Raji (cell line): Measurements from ENCODE around the gene SPON1.

ENCODE experiments used
- POLR2A ChIP-seq: IDR thresholded peaks from 2 replicates; pipeline ENCODE4 v1.6.1; 2011; ENCODE audit warnings: low read depth, low read length, control low read depth; ENCODE audit not compliant: insufficient read depth

SPON1 gene

DNA sequence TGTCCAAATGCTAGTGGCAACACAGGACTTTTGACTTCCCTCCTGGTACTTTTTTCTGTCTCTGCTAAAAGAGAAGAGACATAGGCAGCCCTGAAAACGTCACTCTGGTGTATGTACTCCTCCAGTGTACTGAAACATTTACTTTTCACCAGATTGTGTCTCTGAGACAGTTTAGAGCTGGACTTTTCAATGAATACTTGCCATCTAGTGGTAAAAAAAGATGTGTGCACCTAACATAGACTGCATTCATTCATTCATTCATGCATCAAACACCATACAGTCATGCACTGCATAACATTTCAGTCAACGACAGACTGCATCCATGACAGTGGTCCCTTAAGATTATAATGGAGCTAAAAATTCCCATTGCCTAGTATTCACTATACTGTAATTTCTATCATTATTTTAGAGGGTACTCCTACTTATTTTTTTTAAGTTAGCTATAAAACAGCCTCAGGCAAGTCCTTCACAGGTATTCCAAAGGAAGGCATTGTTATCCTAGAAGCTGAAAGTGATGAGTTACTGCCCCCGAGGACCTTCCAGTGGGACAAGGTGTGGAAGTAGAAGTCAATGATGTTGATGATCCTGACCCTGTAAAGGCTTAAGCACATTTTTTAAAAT, 186.2 kb downstream of the SPON1 start:
- TF ChIP-seq POLR2A, result no peak

DNA sequence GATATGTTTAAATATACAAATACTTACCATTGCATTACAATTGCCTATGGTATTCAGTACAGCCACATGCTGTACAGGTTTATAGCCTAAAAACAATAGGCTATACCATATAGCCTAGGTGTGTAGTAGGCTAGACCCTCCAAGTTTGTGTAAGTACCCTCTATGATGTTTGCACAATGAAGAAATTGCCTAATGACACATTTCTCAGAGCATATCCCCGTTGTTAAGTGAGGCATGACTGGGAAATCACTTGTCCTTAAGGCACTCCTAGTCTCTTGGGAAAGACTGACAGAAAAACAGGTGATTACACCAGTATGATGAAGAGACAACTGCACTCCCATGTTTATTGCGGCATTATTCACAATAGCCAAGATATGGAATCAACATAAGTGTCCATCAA, 187.2 kb downstream of the SPON1 start:
- no peak for TF ChIP-seq POLR2A

DNA sequence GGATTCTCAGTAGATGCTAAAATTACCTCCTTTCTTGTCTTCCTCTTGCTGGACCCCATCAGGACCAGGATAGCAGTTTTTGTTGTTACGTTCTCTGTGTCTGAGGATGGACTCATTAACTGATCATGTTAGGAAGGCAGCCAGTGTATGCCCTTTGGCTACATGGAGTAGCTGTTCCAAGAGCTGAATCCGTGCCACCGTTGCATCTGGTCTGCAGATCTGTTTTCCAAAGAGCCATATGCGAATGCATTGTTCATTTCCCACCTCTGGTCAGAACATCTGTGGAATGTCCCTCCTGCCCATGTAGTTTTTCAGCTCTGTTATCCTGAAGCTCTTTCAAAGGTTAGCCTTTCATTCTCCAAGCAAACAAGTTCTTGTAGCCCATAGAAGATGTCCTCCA, 188.4 kb downstream of the SPON1 start:
- TF ChIP-seq POLR2A, result no peak

DNA sequence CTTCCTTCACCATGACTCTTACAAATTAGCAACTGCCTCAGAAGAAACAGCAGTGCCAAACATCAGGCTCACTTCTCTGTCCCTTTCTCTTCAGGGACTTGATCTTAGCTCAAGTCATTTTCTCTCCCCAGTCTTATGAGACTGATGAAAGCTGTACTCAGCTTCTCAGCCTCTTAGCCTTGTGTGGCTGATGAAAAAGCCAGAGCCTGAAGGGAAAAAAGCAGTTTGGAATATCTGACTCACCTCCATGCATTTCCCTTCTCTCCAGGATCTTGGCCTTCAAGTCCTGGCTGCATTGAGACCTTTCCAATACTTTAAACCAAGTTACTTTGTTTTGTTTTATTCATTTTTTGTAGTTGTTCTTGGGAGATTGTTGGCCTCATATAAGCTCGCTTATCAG, 195.9 kb downstream of the SPON1 start:
- no peak for TF ChIP-seq POLR2A

DNA sequence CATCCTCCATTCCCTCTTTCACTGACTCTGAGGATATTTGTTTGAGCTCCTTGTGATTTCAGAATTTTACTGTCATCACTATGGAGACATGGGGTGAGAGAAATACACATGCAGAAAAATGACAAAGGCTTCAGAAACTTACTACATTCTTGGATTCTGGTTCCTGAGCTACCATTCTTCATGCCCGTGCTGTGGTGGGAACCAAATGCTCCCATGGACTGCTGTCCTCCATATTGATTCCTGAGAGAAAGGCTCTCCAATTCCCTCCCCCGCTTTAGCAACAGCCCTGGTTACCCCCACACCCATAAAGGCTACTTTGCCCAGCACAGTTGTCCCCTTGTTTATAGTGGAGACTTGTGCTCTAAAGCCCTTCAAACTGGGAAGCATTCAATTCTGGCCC, 201.1 kb downstream of the SPON1 start:
- TF ChIP-seq POLR2A, result no peak

DNA sequence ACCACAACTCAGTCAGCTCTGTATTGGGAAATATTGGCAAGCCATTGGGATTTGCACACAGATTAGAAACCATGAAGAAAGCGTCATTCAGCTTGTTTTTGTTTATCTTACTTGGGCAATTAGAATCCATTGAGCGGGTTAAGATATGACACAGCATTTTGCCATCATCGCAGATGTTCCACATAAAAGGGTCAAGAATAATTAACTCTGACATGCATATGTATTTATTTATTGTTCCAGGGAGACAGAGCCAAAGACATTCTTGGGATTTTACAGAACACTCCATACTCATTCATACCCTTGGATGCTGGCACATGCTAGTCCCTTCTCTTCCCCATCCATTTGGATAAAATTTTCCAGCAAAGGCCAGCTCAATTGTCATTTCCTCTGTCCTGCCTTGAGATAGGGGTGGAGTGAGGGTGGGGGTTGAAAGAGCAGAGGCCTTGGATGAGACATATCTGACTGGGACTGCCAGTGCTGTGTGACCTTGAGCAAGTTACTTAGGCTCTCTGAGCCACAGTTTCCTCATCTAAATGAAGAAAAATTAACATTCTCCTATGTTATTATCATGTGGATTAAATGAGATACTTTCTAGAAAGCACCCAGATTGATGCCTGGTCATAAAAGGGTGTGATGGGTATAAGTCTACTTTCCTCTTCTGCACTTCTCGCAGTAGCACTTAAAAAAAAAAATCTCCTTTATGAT, 216.7 kb downstream of the SPON1 start:
- no peak for TF ChIP-seq POLR2A

DNA sequence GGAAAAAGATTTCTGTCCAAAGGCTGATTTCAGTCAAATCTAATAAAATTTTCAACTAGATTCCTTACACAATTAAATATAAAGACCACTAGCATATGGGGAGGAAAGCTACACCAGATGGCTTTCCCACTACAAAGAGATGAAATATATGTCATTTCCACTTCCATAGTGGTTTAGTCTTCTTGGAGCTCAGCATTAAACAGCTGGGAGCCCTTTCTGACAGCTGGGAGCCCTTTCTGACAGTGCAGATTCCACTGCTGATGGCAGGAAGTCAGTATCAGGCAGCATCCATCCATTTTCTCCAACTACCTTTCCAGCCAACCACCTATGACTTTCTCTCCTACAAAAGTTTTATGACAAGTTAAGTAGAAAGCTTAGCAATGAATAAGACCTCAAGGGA, 218.6 kb downstream of the SPON1 start:
- no peak for TF ChIP-seq POLR2A

DNA sequence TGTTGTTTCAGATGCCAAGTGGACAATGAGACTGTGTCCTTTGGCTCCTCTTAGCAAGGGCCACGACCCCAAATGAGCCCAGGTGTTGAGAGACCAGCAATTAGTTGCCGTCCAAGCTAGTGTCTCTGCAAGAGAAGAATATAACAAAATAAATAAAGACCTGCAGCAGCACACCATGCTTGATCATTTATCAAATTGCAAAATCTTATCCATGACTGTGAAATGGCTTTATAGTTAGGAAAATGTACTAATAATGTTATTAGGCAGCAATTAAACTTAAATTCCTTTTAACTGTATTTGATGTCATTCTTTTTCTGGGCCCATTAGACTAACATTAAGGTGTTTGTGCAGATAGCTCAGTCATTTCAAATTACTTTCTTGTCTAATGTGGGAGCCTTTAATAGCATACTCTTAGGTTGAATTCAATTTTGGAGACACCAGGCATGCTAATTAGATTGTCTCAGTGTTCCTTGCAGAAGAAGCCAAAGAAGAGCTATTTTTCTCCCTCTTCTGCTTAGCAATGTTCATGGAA, 220.4 kb downstream of the SPON1 start:
- no peak for TF ChIP-seq POLR2A

DNA sequence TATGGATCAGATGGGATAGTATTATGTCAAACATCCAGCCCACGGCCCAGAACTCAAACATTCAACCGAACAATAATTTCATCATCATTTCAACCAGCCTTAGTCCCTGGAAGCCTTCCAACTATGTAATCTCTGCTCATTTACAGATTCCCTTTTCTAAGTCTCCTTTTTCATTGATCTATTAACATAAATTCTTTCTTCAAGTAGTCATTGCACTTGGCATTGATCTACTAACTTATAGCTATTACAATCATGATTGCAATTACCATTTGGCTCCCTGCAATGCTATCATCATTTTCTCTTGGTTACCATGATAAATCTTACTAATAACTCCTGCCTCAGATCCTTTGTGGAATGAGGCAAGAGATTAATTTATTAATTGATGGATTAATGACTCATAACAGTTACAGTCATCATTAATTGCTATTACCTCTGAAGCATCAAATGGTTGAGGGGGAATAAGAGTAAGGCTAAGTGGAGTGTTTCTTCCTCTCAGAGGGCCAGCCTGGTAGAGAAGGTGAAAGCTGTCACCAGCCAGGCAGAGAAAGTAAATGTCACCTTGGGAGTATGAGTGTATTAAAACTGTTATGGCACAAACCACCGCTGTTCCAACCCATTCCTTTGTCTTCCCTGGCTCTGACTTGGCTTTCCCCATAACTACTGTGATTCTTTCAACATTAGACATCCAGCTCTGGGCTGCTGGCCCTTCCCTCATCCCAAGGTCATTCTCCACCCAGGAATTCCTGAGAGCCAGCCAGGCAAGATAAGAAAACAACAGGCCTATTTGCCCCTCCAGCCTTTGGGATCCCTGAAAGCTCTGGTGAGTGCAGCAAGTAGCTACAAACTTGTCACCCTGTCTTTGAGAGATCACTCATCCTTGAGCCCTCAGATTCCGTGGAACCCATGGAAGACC, 221.8 kb downstream of the SPON1 start:
- TF ChIP-seq POLR2A, result no peak

DNA sequence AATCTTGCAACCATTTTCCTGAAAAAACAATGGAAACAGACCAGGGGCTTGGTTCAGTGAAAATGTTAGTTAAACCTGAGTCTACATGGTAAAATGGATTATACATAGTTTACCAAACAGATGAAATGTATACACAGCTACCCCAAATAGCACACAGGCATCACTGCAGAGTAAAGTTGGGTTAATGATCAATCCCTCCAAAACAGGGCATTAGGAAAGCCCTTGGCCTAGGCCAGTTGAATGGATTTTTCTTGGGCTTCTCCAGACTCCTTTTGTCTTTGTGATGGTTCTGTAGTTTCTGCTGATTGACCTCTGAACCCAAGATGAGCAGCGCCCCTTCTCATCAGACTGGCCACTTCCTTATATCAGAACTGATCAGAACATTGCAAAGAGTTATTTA, 222.9 kb downstream of the SPON1 start:
- TF ChIP-seq POLR2A, result no peak

DNA sequence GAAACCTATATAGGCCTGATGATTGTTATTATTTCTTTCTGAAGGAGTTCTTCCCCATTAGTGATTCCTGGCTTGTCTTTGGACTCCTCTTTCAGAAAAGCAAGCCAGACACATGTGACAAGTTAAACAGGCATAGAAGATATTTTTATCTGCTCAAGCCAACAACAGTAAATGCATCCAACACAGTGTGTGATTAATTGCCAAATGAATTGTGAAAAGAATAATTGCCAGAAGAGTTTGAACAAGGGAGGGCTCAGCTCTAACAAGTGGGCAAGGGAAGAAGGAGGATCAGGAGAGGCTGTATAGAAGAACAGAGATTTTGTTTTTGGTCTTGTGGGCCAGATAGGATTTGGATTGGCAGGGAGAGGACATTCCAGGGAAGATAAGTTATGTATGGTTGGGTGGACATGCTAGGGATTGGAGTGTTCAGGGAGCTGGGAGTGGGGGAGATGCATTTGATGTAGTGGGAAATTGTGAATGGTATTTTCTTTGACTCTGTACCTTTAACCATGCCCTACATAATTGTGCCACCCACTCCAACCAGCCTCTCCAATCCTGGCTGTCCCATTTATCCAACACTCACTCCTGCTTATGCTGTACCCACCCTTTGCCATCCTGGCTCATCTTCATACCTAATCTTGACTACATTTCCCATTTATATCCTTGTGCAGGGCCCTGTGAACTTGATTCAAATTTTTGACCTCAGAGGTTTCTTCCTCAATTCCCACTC, 223.7 kb downstream of the SPON1 start:
- no peak for TF ChIP-seq POLR2A

DNA sequence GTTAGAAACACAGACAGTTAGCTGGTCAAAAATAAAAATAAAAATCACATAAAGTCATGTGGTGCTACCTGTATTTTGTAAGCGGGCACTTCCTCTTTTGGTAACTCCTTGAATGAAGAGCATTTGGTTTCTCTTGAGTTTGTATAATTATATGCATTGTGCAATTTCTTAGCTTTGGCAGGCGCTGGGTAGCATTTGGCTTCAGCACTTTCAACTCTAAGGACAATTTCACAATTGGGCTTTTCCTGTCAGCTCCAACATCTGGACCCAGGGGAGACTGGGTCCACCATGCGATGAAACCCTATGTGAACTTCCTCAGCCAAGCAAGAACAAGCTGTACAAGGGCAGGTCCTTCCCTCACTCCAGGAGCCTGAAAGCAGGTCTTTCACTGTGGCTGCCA, 227.4 kb downstream of the SPON1 start:
- no peak for TF ChIP-seq POLR2A

DNA sequence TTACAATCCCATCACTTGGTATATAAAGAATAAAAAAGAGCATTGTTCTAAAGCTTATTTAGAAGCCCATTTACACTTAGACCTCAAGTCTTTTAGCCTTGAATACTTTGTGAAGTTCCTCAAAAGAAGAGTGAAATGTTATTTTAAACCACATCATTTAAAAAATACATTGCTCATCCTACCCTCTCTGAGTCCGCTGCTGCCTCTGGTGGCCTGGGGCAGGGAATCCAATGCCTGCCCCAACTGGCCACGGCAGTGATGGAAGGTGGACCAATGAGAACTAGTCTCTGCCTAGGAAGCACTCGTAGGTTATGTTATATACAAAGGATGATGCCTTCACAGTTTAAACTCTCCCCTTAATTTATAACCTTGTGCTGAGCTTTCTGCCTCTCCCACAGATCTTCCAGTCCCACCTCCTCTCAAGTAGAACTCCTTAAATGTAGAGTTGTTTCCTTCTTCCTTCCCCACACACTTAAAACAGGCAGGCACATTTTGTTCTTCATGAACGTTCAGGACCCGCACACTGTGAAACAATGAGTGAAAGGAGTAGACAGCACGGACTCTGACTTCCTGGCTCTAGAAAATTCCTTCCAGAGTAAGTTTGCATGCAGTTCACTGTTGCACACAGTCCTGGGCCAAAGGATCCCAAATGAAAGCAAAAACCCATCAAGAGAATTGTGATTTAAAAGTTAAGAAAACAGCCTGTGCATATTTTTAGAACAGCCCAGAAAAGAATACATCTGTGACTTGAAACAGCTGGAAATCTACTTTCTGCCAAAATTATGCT, 228.7 kb downstream of the SPON1 start:
- no peak for TF ChIP-seq POLR2A

DNA sequence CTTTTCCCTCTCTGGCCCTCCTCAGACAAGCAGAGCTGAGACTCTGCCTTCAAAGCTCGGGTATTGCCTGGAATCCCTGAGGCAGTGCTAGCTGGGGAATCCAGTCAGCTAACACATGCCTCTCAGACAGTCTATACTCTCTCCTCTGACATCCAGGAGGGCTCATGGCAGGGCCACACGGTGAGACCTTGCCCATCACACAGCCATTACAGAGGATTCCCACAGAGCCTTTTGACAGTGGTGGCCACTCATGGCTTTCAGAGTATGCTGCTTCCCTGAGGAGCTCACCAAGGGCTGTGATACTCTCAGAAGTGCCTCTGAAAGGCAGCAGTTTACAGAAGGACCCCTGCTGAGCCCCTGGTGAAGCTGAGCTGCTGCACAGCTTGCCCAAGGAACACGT, 231.1 kb downstream of the SPON1 start:
- no peak for TF ChIP-seq POLR2A

DNA sequence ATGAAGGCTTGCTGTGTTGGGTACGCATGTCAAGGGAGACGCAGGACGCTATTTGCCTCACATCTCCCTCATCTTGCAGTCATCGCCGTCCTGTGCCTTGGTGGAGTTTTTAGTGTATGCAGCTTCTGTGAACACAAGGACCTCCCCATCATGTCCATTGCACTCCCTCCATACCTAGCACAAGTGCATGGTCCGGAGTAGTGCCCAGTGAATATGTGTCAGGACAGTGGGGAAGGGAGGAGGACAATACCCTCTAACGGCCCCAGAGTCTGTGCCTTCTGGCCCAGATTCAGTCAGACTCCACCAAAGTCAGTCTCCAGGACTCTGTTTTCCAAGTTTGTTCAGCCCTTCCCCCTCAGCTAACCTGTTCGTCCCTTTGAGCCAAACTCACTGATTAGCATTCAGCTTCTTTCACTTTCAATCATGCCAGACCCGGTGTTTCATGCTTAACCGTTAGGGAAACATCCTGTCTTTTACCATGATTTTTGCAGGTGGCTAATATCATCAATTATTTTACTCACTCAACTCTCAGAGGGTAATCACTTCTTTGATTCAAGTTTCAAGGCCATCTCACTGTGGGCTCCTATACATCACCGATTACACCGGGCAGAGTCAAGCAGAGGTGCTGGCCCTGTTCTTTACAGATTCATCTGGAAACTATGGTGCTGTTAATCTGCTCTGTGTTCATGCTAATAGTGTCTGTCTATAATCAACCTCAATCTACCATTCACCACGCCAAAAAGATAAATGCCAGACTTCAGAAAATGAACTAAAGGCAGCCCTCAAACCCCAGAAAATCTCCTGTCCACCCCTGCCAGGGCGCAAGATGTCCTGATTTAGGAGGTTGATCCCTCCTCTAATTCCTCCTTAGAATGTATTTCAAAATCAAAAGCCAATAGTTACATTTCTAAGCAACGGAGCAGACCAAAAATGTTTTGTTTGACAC, 240.0 kb downstream of the SPON1 start:
- no peak for TF ChIP-seq POLR2A
